Measurements from ENCODE around the gene CACNA2D4.

CACNA2D4 gene

GRCh38 chr12:1815814-1816729 is 102.4 kb downstream of the CACNA2D4 start:
- no peak for DNase-seq (ENCODE audit: low read depth)

- DNase-seq (ENCODE audit: low read depth): no peak
Observed at GRCh38 chr12:1815108-1815507, 103.3 kb downstream of the CACNA2D4 start.

DNA sequence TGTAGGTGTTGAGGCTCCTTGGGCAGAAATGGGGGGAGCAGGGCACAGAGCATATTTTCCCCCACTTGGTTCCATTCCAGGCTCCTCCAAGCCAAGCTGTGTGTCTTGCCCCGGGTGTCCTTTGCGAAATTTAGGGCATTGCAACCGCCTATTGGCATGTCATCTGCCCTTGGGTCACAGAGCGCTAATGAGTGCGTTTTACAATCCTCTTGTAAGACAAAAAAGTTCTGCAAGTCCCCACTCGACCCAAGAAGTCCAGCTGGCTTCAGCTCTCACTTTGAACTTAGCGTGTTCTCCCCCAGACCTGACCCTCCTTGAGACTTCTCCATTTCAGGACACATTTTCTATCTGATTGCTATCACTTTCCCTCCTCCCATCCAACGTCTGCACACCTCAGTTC is 104.2 kb downstream of the CACNA2D4 start:
- no peak for DNase-seq (ENCODE audit: low read depth)

DNA sequence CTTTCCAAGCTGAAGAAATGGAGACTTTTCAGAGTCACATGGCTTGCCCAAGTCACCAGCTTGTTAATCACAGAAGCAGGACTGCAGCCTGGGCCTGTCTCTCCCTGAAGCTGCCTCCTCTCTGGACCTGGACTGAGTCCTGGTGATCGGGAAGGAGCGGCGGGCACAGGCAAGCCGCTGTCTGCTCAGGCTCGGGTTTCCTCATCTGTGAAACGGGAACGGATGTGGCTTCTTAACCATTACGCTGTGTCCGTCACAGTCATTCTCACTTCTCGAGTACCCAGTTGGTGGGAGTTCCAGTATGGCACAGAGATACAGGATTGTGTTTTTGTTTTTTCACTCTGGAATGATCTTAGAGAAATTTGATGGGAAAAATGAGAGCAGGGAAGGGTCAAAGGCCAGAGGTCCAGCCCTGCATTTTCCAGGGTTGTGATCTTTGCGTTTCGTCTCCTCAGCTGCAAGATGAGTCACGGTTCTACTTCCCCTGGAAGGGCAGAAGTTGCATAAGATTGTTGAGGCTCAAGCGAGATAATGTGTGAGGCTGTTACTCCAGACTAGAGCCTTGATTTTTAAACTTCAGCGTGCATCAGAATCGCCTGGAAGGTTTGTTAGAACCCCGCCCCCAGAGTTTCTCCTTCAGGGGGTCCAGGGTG is 105.7 kb downstream of the CACNA2D4 start:
- no peak for DNase-seq (ENCODE audit: low read depth)

DNA sequence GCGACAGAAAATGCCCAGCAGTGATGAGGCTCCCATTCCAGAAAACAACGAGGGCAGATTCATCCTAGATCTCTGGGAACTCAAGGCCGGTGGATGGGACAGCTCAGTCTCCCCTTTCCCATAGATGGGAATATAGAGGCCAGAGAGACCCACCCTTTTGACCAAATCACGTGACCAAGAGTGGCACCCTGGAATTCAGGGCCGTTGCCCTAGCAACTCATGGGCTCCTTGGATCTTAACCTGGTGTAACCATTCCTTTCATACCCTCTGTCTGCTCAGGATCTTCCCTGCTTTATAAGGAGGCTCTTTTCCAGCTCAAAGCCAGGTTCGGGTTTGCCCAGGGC is 106.5 kb downstream of the CACNA2D4 start:
- DNase-seq (ENCODE audit: low read depth): no peak

DNA sequence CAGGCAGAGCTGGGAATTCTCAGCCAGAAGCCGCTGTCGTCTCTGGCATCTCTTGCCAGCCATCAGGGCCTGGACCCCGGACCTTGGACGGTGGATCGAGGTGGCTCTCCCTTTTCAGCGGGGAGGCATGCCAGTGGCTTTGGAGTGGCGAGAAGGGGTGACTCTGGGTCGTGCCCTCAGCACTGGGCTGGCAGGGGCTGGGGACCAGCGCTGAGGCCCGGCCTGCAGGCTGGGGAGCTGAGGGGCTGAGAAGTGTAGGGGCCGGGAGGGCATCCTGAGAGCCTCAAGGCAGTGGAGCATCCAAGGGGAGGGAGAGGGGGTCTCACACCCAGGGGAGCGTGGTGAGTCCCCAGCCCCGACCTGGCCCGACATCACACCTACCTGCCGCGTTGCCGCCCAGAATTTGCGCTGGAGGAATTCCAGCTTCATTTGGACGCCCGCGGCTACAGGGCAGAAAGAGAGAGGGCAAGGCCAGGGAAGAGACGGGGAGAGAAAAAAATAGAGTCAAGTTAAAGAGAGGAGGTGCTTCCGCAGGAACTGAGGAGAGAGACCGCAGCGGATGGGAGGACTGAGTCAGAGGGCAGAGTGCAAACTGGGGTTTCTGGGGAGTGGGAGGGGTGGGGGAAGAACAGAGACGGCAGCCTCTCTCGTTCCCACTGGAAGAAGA is 107.0 kb downstream of the CACNA2D4 start:
- DNase-seq (ENCODE audit: low read depth): no peak

DNA sequence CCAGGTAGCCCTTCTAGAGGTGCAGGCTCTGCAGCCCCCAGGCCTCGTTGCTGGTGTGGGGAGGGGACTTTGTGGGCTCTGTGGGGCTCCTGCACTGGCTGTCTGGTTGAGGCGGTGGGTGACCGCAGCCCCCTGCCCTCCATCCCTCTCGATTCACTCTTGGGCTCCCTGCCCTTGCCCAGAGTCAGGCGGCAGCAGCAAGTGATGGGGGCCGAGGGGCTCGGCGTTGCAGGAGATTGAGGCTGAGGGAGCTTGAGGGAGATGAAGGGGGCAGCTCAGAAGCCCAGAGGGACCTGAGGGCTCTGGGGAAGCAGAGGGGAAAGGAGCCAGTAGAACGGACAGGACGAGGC is 107.5 kb downstream of the CACNA2D4 start:
- no peak for DNase-seq (ENCODE audit: low read depth)

GRCh38 chr12:1810201-1810930 is 108.1 kb downstream of the CACNA2D4 start:
- no peak for DNase-seq (ENCODE audit: low read depth)

GRCh38 chr12:1809591-1810190 is 108.8 kb downstream of the CACNA2D4 start:
- no peak for DNase-seq (ENCODE audit: low read depth)

DNA sequence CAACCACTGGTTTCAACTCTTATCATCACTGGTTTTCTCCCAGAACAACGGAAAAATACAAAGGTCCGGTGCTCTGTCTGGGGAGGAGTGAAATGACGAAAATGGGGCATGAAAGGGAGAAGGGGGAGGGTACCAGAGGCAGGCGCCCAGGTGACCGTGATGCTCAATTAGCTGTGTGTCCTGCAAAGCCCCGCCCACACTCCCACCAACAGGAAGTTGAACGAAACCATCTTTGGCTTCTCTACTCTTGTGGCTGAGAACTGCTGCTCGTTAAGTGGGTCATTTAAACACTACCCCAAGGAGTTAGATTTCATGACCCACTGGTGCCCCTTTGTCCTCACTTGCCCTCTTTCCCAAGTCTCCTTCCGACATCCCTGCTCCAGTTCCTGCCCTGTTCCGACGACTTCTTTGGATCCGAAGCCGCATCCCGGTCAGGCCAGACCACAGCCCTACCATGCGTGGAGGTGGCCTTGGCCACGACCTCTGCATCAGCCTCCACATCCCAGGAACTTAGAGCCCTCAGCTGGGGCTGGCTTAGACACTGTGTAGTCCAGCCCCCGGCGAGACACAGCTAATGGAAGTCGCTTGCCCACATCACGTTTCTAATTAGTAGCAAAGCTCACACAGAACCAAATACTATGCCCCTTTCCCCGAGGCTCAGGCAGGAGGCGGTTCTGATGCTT is 109.5 kb downstream of the CACNA2D4 start:
- no peak for DNase-seq (ENCODE audit: low read depth)

- DNase-seq (ENCODE audit: low read depth): no peak
Observed at GRCh38 chr12:1808036-1808797, 110.2 kb downstream of the CACNA2D4 start.

- no peak for DNase-seq (ENCODE audit: low read depth)
Observed at GRCh38 chr12:1807087-1807860, 111.2 kb downstream of the CACNA2D4 start.

- DNase-seq (ENCODE audit: low read depth): no peak
Observed at GRCh38 chr12:1806301-1807086, 112.0 kb downstream of the CACNA2D4 start.

DNA sequence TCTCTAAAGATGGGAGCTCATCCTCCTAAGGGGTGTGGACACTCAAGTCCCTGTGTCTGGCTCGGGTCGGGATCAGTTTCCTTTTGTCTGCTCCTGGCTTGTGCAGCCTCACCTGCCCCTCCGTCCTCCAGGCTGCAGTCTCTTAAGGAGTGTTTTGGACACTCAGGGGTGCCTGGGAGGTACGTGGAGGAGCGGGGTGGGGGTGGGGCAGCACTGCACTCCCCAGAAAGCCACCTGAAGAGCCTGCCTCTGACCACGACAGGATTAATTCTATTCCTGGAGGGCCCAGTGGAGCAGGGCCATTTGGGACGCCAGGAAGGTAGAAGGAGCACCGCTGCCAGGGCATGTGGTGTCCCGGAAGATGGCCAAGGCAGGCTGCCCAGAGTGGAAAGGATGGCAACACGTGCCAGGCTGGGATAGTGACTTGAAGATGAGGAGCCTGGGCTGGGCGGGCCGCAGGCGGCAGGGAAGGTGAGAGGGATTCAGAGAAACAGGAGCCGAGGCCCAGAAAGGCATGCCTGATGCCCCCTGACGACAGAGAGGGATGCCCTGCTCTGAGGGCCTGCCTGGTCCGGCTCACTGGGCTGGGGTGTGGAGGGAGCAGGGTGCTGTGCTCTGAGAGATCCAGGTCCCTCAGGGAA is 112.9 kb downstream of the CACNA2D4 start:
- DNase-seq (ENCODE audit: low read depth): no peak

GRCh38 chr12:1804545-1805332 is 113.7 kb downstream of the CACNA2D4 start:
- DNase-seq (ENCODE audit: low read depth): peak; percentile 75

GRCh38 chr12:1803736-1804135 is 114.7 kb downstream of the CACNA2D4 start:
- no peak for DNase-seq (ENCODE audit: low read depth)

DNA sequence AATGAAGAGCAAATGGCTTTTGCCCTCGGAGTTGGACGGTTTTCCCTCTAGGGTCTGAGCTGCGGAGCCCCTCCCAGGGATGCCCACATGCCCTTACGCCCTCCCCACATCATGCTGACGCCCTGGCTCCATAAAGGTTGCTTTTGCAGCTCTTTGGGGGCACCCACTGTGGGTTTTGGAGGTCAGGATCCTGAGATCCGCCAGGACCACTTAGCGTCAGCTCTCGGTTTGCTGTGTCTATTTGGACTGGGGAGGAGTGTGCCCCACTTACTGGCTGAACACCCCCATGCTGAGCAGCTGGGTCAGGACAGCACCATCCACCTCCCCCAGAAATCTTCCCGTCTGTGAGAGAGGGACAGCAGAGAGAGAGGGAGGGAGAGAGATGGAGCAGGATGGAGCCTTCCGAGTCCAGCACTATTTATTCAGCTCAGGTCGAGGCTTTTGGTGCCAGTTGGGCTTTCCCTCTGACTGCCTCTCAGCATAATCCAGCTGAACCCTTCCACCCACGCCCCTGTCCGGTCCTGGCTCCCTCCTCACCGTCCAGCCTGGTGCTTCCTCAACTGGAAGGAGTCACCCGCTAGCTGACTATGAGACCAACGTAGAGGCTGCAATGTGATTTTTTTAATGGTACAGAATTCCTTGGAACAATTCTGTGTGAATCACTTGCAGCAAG is 117.0 kb downstream of the CACNA2D4 start:
- DNase-seq (ENCODE audit: low read depth): no peak

Data from stimulated activated CD8-positive, alpha-beta memory T cell treated with anti-CD3 and anti-CD28 coated beads, Interleukin-15, amount 100 ng/mL, for 1 hour (primary cell).